Esophagus squamous epithelium (tissue), 5 donors: ENCODE data around the gene RBM42. TPM values are rescaled to one million over a fixed set of nuclear protein-coding genes. Genes with fewer than 3 reads are reported as not detected.

ENCODE experiments used
- DNase-seq: peaks from one replicate; lab custom pipeline; 2025; lab: John Stamatoyannopoulos, UW
- H3K27ac ChIP-seq, 4 donors: fragments of 200-600 bp; sonication (generic); one replicate each; pipeline ENCODE4 v1.5.1; 2016 to 2019; ENCODE audit warnings: mild to moderate bottlenecking in 1 of 4
- H3K27me3 ChIP-seq, 4 donors: fragments of 200-600 bp; sonication (generic); 1 replicate in 3 of 4; 2 replicates in 1 of 4; pipeline versions ENCODE4 v1.5.1 to v1.6.0; 2017 to 2021; ENCODE audit warnings: antibody characterized with exemption in 1 of 4
- H3K36me3 ChIP-seq, 3 donors: fragments of 200-600 bp; sonication (generic); one replicate each; pipeline ENCODE4 v1.5.1; 2016 to 2019
- H3K4me1 ChIP-seq, 3 donors: fragments of 200-600 bp; sonication (generic); one replicate each; pipeline ENCODE4 v1.5.1; 2017 to 2019
- H3K4me3 ChIP-seq, 4 donors: fragments of 200-600 bp; sonication (generic); 1 replicate in 3 of 4; 2 replicates in 1 of 4; pipeline ENCODE4 v1.5.1; 2016 to 2019; ENCODE audit warnings: mild to moderate bottlenecking in 2 of 4, moderate library complexity in 1 of 4
- H3K9me3 ChIP-seq, 3 donors: fragments of 200-600 bp; sonication (generic); one replicate each; pipeline ENCODE4 v1.5.1; 2016 to 2019
- POLR2A ChIP-seq, 4 donors: fragments of 450-650 bp; IDR thresholded peaks; one replicate each; pipeline ENCODE4 v1.6.1; 2017; ENCODE audit warnings: antibody characterized with exemption in 4 of 4, mild to moderate bottlenecking in 4 of 4, moderate library complexity in 3 of 4
- WGBS, 2 donors: methylation state at CpG; one replicate each; pipeline ENCODE4 v1.1.5; 2018; 5-methylcytosine and 5-hydroxymethylcytosine counted together
- intact Hi-C: fragments of 100-400 bp; cut with DNase I; formaldehyde crosslinking; loops from one replicate; pipeline ENCODE4 v1.15.0; 2022
- total RNA-seq, 4 donors: library from RNA; depleted of rRNA; stranded (reverse); fragments of >200 nt; gene quantifications; one replicate each; pipeline ENCODE4 v1.1.0, GENCODE V29; 2016
- TF ChIP-seq, protein P1 (sequence below), 6 experiments: fragments of 450-650 bp in 4 of 6; fragments of 200-600 bp in 2 of 6; sonication (generic) in 2 of 6; IDR thresholded peaks; one replicate each; pipeline ENCODE4 v1.5.1; 2016 to 2019; ENCODE audit warnings: antibody characterized with exemption in 6 of 6, mild to moderate bottlenecking in 4 of 6, moderate library complexity in 4 of 6
- donor health status: DM: yes; HTN: yes; CAD: no.

RBM42 gene
- total RNA-seq, 4 donors from 2014 or later: 52.1 to 59.1 (median 53.0) TPM

DNA sequence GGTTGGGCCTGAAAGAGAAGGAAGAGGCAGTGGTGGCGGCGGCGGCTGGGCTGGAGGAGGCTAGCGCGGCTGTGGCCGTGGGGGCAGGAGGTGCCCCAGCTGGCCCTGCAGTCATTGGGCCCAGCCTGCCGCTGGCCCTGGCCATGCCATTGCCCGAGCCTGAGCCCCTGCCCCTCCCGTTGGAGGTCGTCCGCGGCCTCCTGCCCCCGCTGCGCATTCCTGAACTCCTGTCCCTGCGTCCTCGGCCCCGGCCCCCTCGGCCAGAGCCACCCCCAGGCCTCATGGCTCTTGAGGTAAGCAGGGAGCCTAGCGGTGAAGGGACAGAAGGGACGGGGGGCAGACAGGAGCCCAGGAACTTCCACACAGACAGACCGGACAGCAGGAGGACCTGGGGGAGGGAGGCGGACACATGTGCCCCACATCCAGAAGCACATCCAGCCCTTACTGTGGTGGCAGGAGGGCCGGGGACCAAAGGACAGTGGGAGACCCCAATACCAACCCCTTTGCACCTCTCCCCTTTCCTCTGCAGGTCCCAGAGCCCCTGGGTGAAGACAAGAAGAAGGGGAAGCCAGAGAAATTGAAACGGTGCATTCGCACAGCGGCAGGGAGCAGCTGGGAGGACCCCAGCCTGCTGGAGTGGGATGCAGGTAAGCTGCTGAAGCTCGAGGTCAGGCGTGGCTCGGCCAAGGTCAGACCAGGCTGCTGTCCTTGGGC lies 5.0 kb downstream of the RBM42 start:
- Histone ChIP-seq H3K27ac (no peak overlapping the region), H3K27me3 (no peaks in the 10 kb centered on the region), H3K4me3 (no peak overlapping the region), H3K4me1 (peaks cover 9 to 19% (median 10%) of the 10 kb centered on the region in 3 donors), H3K9me3 (no peaks in the 10 kb centered on the region), H3K36me3 (peaks cover 23 to 87% (median 68%) of the 10 kb centered on the region in 3 donors)
- WGBS, 2 donors: 88 to 95% methylated on average over 6 to 10 of the region's 29 CpGs
- intact Hi-C loops: no loop called here
- TF ChIP-seq, protein P1, sequence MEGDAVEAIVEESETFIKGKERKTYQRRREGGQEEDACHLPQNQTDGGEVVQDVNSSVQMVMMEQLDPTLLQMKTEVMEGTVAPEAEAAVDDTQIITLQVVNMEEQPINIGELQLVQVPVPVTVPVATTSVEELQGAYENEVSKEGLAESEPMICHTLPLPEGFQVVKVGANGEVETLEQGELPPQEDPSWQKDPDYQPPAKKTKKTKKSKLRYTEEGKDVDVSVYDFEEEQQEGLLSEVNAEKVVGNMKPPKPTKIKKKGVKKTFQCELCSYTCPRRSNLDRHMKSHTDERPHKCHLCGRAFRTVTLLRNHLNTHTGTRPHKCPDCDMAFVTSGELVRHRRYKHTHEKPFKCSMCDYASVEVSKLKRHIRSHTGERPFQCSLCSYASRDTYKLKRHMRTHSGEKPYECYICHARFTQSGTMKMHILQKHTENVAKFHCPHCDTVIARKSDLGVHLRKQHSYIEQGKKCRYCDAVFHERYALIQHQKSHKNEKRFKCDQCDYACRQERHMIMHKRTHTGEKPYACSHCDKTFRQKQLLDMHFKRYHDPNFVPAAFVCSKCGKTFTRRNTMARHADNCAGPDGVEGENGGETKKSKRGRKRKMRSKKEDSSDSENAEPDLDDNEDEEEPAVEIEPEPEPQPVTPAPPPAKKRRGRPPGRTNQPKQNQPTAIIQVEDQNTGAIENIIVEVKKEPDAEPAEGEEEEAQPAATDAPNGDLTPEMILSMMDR (IDR thresholded peaks at IDR 0.05): no peak
- no peak for TF ChIP-seq POLR2A (IDR thresholded peaks at IDR 0.05)
- DNase-seq: no peak

DNA sequence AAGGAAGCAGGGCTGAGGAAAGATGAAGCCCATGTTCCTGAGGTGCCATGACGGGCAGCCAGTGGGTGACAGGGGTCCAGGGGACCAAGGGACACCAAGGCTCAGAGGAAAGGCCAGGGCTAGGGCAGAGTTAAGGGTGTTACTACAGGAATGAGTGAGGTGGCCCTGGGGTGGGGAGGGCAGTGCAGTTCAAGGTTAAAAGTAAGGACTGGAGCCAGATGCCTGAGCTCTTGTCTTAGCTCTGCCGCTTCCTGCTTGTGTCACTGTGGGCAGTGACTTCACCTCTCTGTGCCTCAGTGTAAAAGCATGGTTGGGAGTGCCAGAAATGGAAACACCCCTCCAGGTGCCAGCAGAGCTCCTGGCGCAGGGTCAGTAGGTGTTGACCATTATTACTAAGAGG lies 7.8 kb downstream of the RBM42 start:
- H3K27me3 ChIP-seq: no peaks in the 10 kb centered on the region
- no peaks in the 10 kb centered on the region for H3K9me3 ChIP-seq
- H3K4me1 ChIP-seq: peaks cover 0 to 3% (median 1%) of the 10 kb centered on the region in 3 donors
- H3K4me3 ChIP-seq: no peak overlapping the region
- 94 to 97% methylated on average over 2 to 3 of the region's 3 CpGs for WGBS, 2 donors
- no peak overlapping the region for H3K27ac ChIP-seq
- TF ChIP-seq, protein P1 (IDR thresholded peaks at IDR 0.05): no peak
- TF ChIP-seq POLR2A (IDR thresholded peaks at IDR 0.05): no peak
- intact Hi-C loops: no loop called here
- DNase-seq: no peak
- peaks cover 17 to 69% (median 54%) of the 10 kb centered on the region in 3 donors for H3K36me3 ChIP-seq

DNA sequence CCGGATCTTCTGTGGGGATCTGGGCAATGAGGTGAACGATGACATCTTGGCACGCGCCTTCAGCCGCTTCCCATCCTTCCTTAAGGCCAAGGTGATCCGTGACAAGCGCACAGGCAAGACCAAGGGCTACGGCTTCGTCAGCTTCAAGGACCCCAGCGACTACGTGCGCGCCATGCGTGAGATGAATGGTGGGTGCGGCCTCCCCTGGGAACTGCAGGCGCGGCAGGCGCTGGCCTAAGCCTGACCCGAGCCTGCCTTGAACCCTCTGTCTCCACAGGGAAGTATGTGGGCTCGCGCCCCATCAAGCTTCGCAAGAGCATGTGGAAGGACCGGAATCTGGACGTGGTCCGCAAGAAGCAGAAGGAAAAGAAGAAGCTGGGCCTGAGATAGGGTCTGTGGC lies 8.3 kb downstream of the RBM42 start:
- intact Hi-C loops: no loop called here

DNA sequence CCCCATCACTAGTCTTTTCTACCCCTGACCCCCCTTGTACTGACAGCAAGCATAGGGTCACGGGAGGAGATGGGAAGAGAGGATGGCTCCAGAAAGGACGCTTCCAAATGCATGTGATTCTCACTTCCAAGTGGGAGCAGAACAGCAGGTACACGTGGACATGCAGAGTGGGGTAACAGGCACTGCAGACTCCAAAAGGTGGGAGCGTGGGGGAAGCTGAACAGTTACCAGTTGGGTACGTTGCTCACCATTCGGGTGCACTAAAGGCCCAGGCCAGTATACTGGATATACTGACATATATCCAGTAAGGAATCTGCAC lies 10.4 kb downstream of the RBM42 start:
- WGBS, 2 donors: 43 to 64% methylated on average over 4 of the region's 6 CpGs
- Histone ChIP-seq H3K27ac (no peak overlapping the region), H3K27me3 (no peaks in the 10 kb centered on the region), H3K4me1 (peaks cover 10 to 29% (median 15%) of the 10 kb centered on the region in 3 donors), H3K36me3 (peaks cover 13 to 43% (median 33%) of the 10 kb centered on the region in 3 donors), H3K9me3 (no peaks in the 10 kb centered on the region), H3K4me3 (no peak overlapping the region)
- no peak for TF ChIP-seq POLR2A (IDR thresholded peaks at IDR 0.05)
- TF ChIP-seq, protein P1 (IDR thresholded peaks at IDR 0.05): no peak
- no peak for DNase-seq
- intact Hi-C loops: no loop called here

More for the DNA sequence above, 8.3 kb downstream of the RBM42 start:
- DNase-seq: no peak
- Histone ChIP-seq H3K27me3 (no peaks in the 10 kb centered on the region), H3K36me3 (peaks cover 16 to 64% (median 50%) of the 10 kb centered on the region in 3 donors), H3K4me3 (no peak overlapping the region), H3K9me3 (no peaks in the 10 kb centered on the region), H3K4me1 (peaks cover 2 to 8% (median 4%) of the 10 kb centered on the region in 3 donors), H3K27ac (no peak overlapping the region)
- WGBS, 2 donors: 91 to 92% methylated on average over 10 to 11 of the region's 25 CpGs
- TF ChIP-seq, protein P1 (IDR thresholded peaks at IDR 0.05): no peak
- TF ChIP-seq POLR2A (IDR thresholded peaks at IDR 0.05): no peak

DNA sequence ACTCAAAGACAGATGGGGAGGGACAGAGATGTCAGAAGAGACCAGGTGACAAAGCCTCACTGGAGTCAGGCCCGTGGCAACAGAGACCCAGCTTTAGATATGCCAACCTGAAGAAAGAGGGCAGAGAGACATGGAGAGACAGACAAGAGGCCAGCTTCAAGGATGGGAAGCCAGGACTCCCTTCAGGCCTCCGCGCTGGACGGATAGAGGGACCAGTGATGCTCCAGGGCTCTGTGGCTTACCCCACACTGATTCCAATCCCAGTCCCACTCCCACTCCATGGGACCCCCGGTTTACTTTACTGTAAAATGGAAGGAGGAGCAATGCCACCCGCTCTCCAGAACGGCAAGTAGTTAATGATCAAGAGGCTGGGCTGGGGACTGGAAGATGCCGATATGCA lies 11.0 kb downstream of the RBM42 start:
- H3K4me1 ChIP-seq: peaks cover 10 to 33% (median 18%) of the 10 kb centered on the region in 3 donors
- no peak for DNase-seq
- H3K4me3 ChIP-seq: no peak overlapping the region
- intact Hi-C loops: no loop called here
- peaks cover 13 to 37% (median 27%) of the 10 kb centered on the region in 3 donors for H3K36me3 ChIP-seq
- H3K27ac ChIP-seq: no peak overlapping the region
- TF ChIP-seq, protein P1 (IDR thresholded peaks at IDR 0.05): no peak
- TF ChIP-seq POLR2A (IDR thresholded peaks at IDR 0.05): no peak
- H3K27me3 ChIP-seq: no peaks in the 10 kb centered on the region
- WGBS, 2 donors: 78 to 86% methylated on average over 8 of the region's 8 CpGs
- no peaks in the 10 kb centered on the region for H3K9me3 ChIP-seq
